ENCODE data around the gene JMJD7.

DNA sequence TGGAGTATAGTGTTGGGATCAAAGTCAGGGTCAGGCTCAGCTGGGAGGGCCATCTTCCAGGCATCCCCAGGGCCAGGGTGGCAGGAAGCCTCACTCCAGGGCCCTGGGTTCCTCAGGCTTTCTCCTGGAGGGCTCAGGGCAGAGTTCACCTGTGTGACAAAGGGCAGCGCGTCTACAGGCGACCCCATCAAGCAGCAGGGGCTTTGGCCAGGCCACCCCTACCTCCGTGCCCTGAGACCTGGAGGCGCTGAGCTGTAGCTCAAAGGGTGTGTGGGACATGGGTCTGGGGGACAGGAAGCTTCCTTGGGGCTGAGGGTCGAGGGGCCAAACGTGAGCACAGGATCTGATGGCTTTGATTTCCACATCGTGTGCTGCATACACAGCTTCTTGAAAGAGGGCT is 53.2 kb downstream of the JMJD7 start:
- TF ChIP-seq, protein P1, sequence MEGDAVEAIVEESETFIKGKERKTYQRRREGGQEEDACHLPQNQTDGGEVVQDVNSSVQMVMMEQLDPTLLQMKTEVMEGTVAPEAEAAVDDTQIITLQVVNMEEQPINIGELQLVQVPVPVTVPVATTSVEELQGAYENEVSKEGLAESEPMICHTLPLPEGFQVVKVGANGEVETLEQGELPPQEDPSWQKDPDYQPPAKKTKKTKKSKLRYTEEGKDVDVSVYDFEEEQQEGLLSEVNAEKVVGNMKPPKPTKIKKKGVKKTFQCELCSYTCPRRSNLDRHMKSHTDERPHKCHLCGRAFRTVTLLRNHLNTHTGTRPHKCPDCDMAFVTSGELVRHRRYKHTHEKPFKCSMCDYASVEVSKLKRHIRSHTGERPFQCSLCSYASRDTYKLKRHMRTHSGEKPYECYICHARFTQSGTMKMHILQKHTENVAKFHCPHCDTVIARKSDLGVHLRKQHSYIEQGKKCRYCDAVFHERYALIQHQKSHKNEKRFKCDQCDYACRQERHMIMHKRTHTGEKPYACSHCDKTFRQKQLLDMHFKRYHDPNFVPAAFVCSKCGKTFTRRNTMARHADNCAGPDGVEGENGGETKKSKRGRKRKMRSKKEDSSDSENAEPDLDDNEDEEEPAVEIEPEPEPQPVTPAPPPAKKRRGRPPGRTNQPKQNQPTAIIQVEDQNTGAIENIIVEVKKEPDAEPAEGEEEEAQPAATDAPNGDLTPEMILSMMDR (IDR thresholded peaks at IDR 0.05) = no peak
- no peak for TF ChIP-seq POLR2A (IDR thresholded peaks at IDR 0.05)

Data from breast epithelium (tissue), 3 donors.